H1 (cell line): ENCODE measurements around the gene AHI1. TPM values are rescaled to one million over a fixed set of nuclear protein-coding genes. Genes with fewer than 3 reads are reported as not detected.

ENCODE experiments used
- CTCF ChIA-PET: fragments of 300-600 bp; sonication (Branson Sonifier 250); formaldehyde crosslinking; loops from one replicate; lab custom pipeline; 2021; ENCODE audit not compliant: partially characterized antibody; lab: Charles Lee
- POLR2A ChIA-PET: fragments of 300-600 bp; sonication (Branson Sonifier 250); formaldehyde crosslinking; loops from one replicate; lab custom pipeline; 2021; ENCODE audit warnings: inconsistent platforms; ENCODE audit not compliant: partially characterized antibody; lab: Charles Lee
- DNase-seq, 2 experiments: peaks; one replicate each; pipeline versions ENCODE4 v3.0.0 to v3.0.0-alpha.2; 2010 to 2022; ENCODE audit warnings: low spot score in 2 of 2, low read depth in 1 of 2, mixed read lengths in 1 of 2
- FAIRE-seq: peaks from 2 replicates; lab custom pipeline; 2011; peaks lifted over from hg19 to GRCh38; lab: Jason Lieb, UNC
- H2AFZ ChIP-seq: 2 replicates; pipeline ENCODE4 v1.8.1; 2012; ENCODE audit warnings: low read length, inconsistent platforms
- H2AK5ac ChIP-seq: 2 replicates; pipeline ENCODE4 v1.6.1; 2013; ENCODE audit warnings: low read depth, low read length
- H2BK120ac ChIP-seq: replicated peaks from 2 replicates; pipeline ENCODE3; 2013; ENCODE audit warnings: low read depth, low read length, inconsistent platforms
- H2BK12ac ChIP-seq: 2 replicates; pipeline ENCODE4 v1.6.1; 2013; ENCODE audit warnings: low read depth, low read length
- H2BK15ac ChIP-seq: 2 replicates; pipeline ENCODE4 v1.6.1; 2013; ENCODE audit warnings: low read length
- H2BK20ac ChIP-seq: 2 replicates; pipeline ENCODE4 v1.6.1; 2013; ENCODE audit warnings: low read length
- H2BK5ac ChIP-seq: 2 replicates; pipeline ENCODE4 v1.6.1; 2013; ENCODE audit warnings: low read depth, low read length
- H3K14ac ChIP-seq: 2 replicates; pipeline ENCODE4 v1.6.1; 2013; ENCODE audit warnings: inconsistent platforms; ENCODE audit not compliant: insufficient read length
- H3K18ac ChIP-seq: 2 replicates; pipeline ENCODE4 v1.6.1; 2013; ENCODE audit warnings: low read length; ENCODE audit errors: extremely low read depth
- H3K23ac ChIP-seq: 2 replicates; pipeline ENCODE4 v1.6.1; 2013; ENCODE audit warnings: inconsistent platforms; ENCODE audit not compliant: insufficient read length
- H3K23me2 ChIP-seq: 2 replicates; pipeline ENCODE4 v1.6.1; 2013; ENCODE audit warnings: low read depth, low read length
- H3K27ac ChIP-seq: 2 replicates; pipeline ENCODE4 v1.6.1; 2011; ENCODE audit warnings: low read depth, low read length, inconsistent platforms
- H3K27me3 ChIP-seq, 4 experiments: replicated peaks in 1 of 4; 1 replicate in 1 of 4; 2 replicates in 3 of 4; pipeline versions ENCODE4 v1.6.1 to v1.8.1; 2011 to 2013; ENCODE audit warnings: low read length in 3 of 4, mild to moderate bottlenecking in 3 of 4, inconsistent platforms in 2 of 4, mixed read lengths in 2 of 4, moderate library complexity in 1 of 4; ENCODE audit not compliant: control insufficient read depth in 3 of 4, insufficient read depth in 3 of 4; ENCODE audit errors: extremely low read depth in 1 of 4
- H3K36me3 ChIP-seq, 4 experiments: 2 replicates each; pipeline versions ENCODE4 v1.6.1 to v1.8.1; 2011 to 2013; ENCODE audit warnings: mild to moderate bottlenecking in 4 of 4, low read length in 3 of 4, moderate library complexity in 2 of 4, control low read depth in 1 of 4, inconsistent platforms in 1 of 4; ENCODE audit not compliant: insufficient read depth in 4 of 4, control insufficient read depth in 2 of 4
- H3K4ac ChIP-seq: replicated peaks from 2 replicates; pipeline ENCODE3; 2013; ENCODE audit warnings: low read length, low read depth, mixed read lengths, inconsistent platforms; ENCODE audit not compliant: insufficient read length
- H3K4me1 ChIP-seq, 4 experiments: replicated peaks in 1 of 4; 1 replicate in 1 of 4; 2 replicates in 3 of 4; pipeline versions ENCODE4 v1.6.1 to v1.8.1; 2011 to 2013; ENCODE audit warnings: low read length in 3 of 4, inconsistent platforms in 2 of 4, mixed read lengths in 1 of 4; ENCODE audit not compliant: insufficient read depth in 4 of 4, control insufficient read depth in 3 of 4
- H3K4me2 ChIP-seq, 2 experiments: 2 replicates each; pipeline versions ENCODE4 v1.6.1 to v1.8.1; 2011 to 2013; ENCODE audit warnings: low read depth in 2 of 2, low read length in 2 of 2, control low read depth in 1 of 2, inconsistent platforms in 1 of 2, mild to moderate bottlenecking in 1 of 2; ENCODE audit not compliant: insufficient read depth in 1 of 2
- H3K4me3 ChIP-seq, 4 experiments: fragments of 200-600, 300-600 bp in 1 of 4; sonication (generic), shearing (Covaris generic), sonication (Bioruptor Twin) in 1 of 4; 2 replicates each; pipeline versions ENCODE4 v1.5.1 to v1.8.1; 2011 to 2016; ENCODE audit warnings: low read length in 4 of 4, low read depth in 3 of 4, control low read depth in 2 of 4, inconsistent platforms in 2 of 4, mild to moderate bottlenecking in 2 of 4, mixed read lengths in 1 of 4, moderate library complexity in 1 of 4; ENCODE audit not compliant: insufficient read depth in 2 of 4; ENCODE audit errors: extremely low read depth in 1 of 4
- H3K56ac ChIP-seq: replicated peaks from 2 replicates; pipeline ENCODE3; 2013; ENCODE audit warnings: low read depth, mild to moderate bottlenecking, mixed read lengths, low read length, inconsistent platforms; ENCODE audit not compliant: insufficient read length
- H3K79me1 ChIP-seq: 2 replicates; pipeline ENCODE4 v1.6.1; 2013; ENCODE audit warnings: low read depth, low read length, control low read depth
- H3K79me2 ChIP-seq, 2 experiments: 2 replicates each; pipeline versions ENCODE4 v1.6.1 to v1.8.1; 2012 to 2013; ENCODE audit warnings: low read length in 2 of 2, mild to moderate bottlenecking in 2 of 2, inconsistent platforms in 1 of 2; ENCODE audit not compliant: insufficient read depth in 2 of 2, control insufficient read depth in 1 of 2
- H3K9ac ChIP-seq, 4 experiments: replicated peaks in 1 of 4; 1 replicate in 1 of 4; 2 replicates in 3 of 4; pipeline versions ENCODE4 v1.6.1 to v1.8.1; 2011 to 2013; ENCODE audit warnings: low read depth in 3 of 4, low read length in 3 of 4, control low read depth in 2 of 4, mild to moderate bottlenecking in 2 of 4, moderate library complexity in 2 of 4, inconsistent platforms in 1 of 4; ENCODE audit errors: extremely low read depth in 1 of 4
- H3K9me3 ChIP-seq, 2 experiments: 2 replicates each; pipeline versions ENCODE4 v1.6.1 to v1.8.1; 2012 to 2013; ENCODE audit warnings: mild to moderate bottlenecking in 2 of 2, moderate library complexity in 2 of 2, control low read depth in 1 of 2, inconsistent platforms in 1 of 2, low read depth in 1 of 2, low read length in 1 of 2, mixed read lengths in 1 of 2; ENCODE audit not compliant: insufficient read depth in 2 of 2
- H4K20me1 ChIP-seq, 2 experiments: replicated peaks in 1 of 2; 2 replicates each; pipeline versions ENCODE3 to v1.8.1; 2011 to 2013; ENCODE audit warnings: inconsistent platforms in 2 of 2, low read length in 2 of 2, mild to moderate bottlenecking in 1 of 2; ENCODE audit not compliant: insufficient read depth in 2 of 2, control insufficient read depth in 1 of 2
- H4K5ac ChIP-seq: 2 replicates; pipeline ENCODE4 v1.6.1; 2013; ENCODE audit warnings: low read length, low read depth, mixed read lengths, inconsistent platforms; ENCODE audit not compliant: insufficient read length
- H4K8ac ChIP-seq: 2 replicates; pipeline ENCODE4 v1.8.0; 2013; ENCODE audit warnings: mild to moderate bottlenecking, moderate library complexity, low read length, inconsistent platforms; ENCODE audit not compliant: insufficient read depth; ENCODE audit errors: extremely low read depth
- H4K91ac ChIP-seq: replicated peaks from 2 replicates; pipeline ENCODE3; 2013; ENCODE audit warnings: low read length, mixed read lengths, inconsistent platforms; ENCODE audit not compliant: insufficient read length
- CTBP2 ChIP-seq: IDR thresholded peaks from 2 replicates; pipeline ENCODE4 v1.7.0; 2011; ENCODE audit warnings: borderline replicate concordance, mild to moderate bottlenecking, moderate library complexity, mixed read lengths, low read length; ENCODE audit not compliant: insufficient read depth, insufficient read length
- RXRA ChIP-seq: IDR thresholded peaks from 2 replicates; pipeline ENCODE4 v1.6.1; 2011; ENCODE audit warnings: low read depth, mild to moderate bottlenecking, low read length, moderate library complexity; ENCODE audit not compliant: insufficient read depth
- TAF1 ChIP-seq: IDR thresholded peaks from 2 replicates; pipeline ENCODE4 v1.6.1; 2011; ENCODE audit warnings: mild to moderate bottlenecking, low read depth, low read length
- ZNF274 ChIP-seq: IDR thresholded peaks from 2 replicates; pipeline ENCODE4 v1.7.0; 2012; ENCODE audit warnings: low read length, borderline replicate concordance; ENCODE audit errors: extremely low read depth
- WGBS, 2 experiments: shearing (Covaris generic) in 1 of 2; methylation state at CpG; one replicate each; pipeline versions ENCODE4 v1.1.6 to v1.1.7; 2013 to 2015; ENCODE audit warnings: low lambda C conversion rate in 2 of 2, mixed read lengths in 2 of 2, inconsistent platforms in 1 of 2, low coverage in 1 of 2, missing lambda C conversion rate in 1 of 2; ENCODE audit not compliant: insufficient replicate concordance in 2 of 2, insufficient coverage in 1 of 2, insufficient read length in 1 of 2; ENCODE audit errors: extremely low coverage in 1 of 2, missing lambda C conversion rate in 1 of 2; 5-methylcytosine and 5-hydroxymethylcytosine counted together
- polyA plus RNA-seq, 7 experiments: library from polyadenylated mRNA; depleted of rRNA in 3 of 7; stranded (reverse) in 5 of 7; unstranded in 2 of 7; fragments of >200 nt in 5 of 7; fragments of 200-250 nt in 2 of 7; gene quantifications; 1 replicate in 5 of 7; 2 replicates in 1 of 7; 4 replicates in 1 of 7; pipeline versions ENCODE4 v1.2.1 to v1.2.3, GENCODE V29; 2011 to 2013; ENCODE audit warnings: missing spikeins in 2 of 7, mixed read lengths in 2 of 7
- total RNA-seq: library from RNA; stranded (reverse); fragmentation: NEBNext Ultra II Directional; extraction: Animal tissue kit (Norgen Biotek cat#: 25700); gene quantifications from 2 replicates; pipeline ENCODE4 v1.2.1, GENCODE V29; 2021

The AHI1 gene
- total and polyA plus RNA-seq, 2 of the 8 experiments (the other 6 are each of a cell fraction or from before 2014, with no cell fraction given): 4.2 to 19.6 TPM

- ChIA-PET CTCF (interaction anchor here (1.1 to 1.2 kb wide), 3 partner anchors 8 to 23 kb away, joined by 3 to 4 read pairs (median 3); no protein-coding TSS in a partner anchor), POLR2A (no interaction called here)
- Histone ChIP-seq H3K4me3 (no peak overlapping the region), H2AK5ac (no peak overlapping the region), H3K79me2 (no peaks in the 10 kb centered on the region), H3K27me3 (no peaks in the 10 kb centered on the region), H3K4me2 (no peak overlapping the region), H3K36me3 (no peaks in the 10 kb centered on the region), H2BK20ac (no peak overlapping the region), H3K18ac (no peak overlapping the region), H4K8ac (no peak overlapping the region), H3K23me2 (no peaks in the 10 kb centered on the region), H3K9me3 (no peaks in the 10 kb centered on the region), H3K4me1 (peaks cover 0 to 5% (median 0%) of the 10 kb centered on the region in 4 experiments; a peak in 2 of 7 replicates), H2BK5ac (no peak overlapping the region), H4K20me1 (no peaks in the 10 kb centered on the region), H2AFZ (no peak overlapping the region), H3K79me1 (no peaks in the 10 kb centered on the region), H3K27ac (no peak overlapping the region), H4K5ac (no peak overlapping the region), H3K23ac (no peak overlapping the region), H2BK120ac (no peak overlapping the region), H2BK15ac (no peak overlapping the region), H3K14ac (no peak overlapping the region), H3K4ac (no peak overlapping the region), H3K9ac (no peak overlapping the region), H2BK12ac (no peak overlapping the region), H3K56ac (no peak overlapping the region), H4K91ac (no peak overlapping the region)
- 90% methylated on average over 4 of the region's 4 CpGs; no CpG with 5 or more reads in 1 of the 2 experiments for WGBS, 2 experiments
- TF ChIP-seq TAF1 (no peak), ZNF274 (no peak), RXRA (no peak), CTBP2 (no peak)
- FAIRE-seq: no peak
- no peak for DNase-seq
These were observed 171.7 kb downstream of the AHI1 start for GRCh38 chr6:135325624-135326424.
